SK-N-SH treated with all-trans-retinoic acid at 6 μM for 48 hours (cell line): ENCODE measurements around the gene KRTAP23-1.

Source experiments
- BACH2 ChIP-seq: fragments of 250-450 bp; sonication (Bioruptor Pico); IDR thresholded peaks from 2 replicates; pipeline ENCODE4 v1.9.0; 2021; ENCODE audit warnings: mild to moderate bottlenecking, borderline replicate concordance
- CSDC2 ChIP-seq: fragments of 250-450 bp; sonication (Bioruptor Pico); IDR thresholded peaks from 2 replicates; pipeline ENCODE4 v1.5.0; 2020; ENCODE audit warnings: mild to moderate bottlenecking, moderate library complexity
- ESRRG ChIP-seq: fragments of 250-450 bp; sonication (Bioruptor Pico); IDR thresholded peaks from 2 replicates; pipeline ENCODE4 v1.6.1; 2021; ENCODE audit warnings: mild to moderate bottlenecking
- ISL1 ChIP-seq: fragments of 250-450 bp; sonication (Bioruptor Pico); IDR thresholded peaks from 2 replicates; pipeline ENCODE4 v2.1.2; 2022; ENCODE audit warnings: mild to moderate bottlenecking, moderate library complexity
- ZFP3 ChIP-seq: fragments of 250-450 bp; sonication (Bioruptor Pico); IDR thresholded peaks from 2 replicates; pipeline ENCODE4 v1.5.0; 2020; ENCODE audit warnings: mild to moderate bottlenecking, moderate library complexity
- ZFP30 ChIP-seq: fragments of 450-650 bp; formaldehyde crosslinking; IDR thresholded peaks from 2 replicates; pipeline ENCODE4 v1.5.0; 2022; ENCODE audit warnings: mild to moderate bottlenecking, moderate library complexity
- ZNF8 ChIP-seq: fragments of 450-650 bp; formaldehyde crosslinking; IDR thresholded peaks from 2 replicates; pipeline ENCODE4 v1.5.0; 2020; ENCODE audit warnings: mild to moderate bottlenecking, moderate library complexity
- TF ChIP-seq, protein P1 (sequence below): fragments of 250-450 bp; sonication (Bioruptor Pico); IDR thresholded peaks from 2 replicates; pipeline ENCODE4 v1.5.1; 2020; ENCODE audit warnings: low read depth, mild to moderate bottlenecking, moderate library complexity
- TF ChIP-seq, protein P2 (sequence below): fragments of 250-450 bp; sonication (Bioruptor Pico); IDR thresholded peaks from 2 replicates; pipeline ENCODE4 v1.8.0; 2021; ENCODE audit warnings: low read depth, mild to moderate bottlenecking, moderate library complexity, borderline replicate concordance
- TF ChIP-seq, protein P3 (sequence below): fragments of 250-450 bp; sonication (Bioruptor Pico); IDR thresholded peaks from 2 replicates; pipeline ENCODE4 v1.5.0; 2020; ENCODE audit warnings: mild to moderate bottlenecking, moderate library complexity
- TF ChIP-seq, protein P4 (sequence below): fragments of 250-450 bp; sonication (Bioruptor Pico); IDR thresholded peaks from 2 replicates; pipeline ENCODE4 v1.8.0; 2020; ENCODE audit warnings: mild to moderate bottlenecking, moderate library complexity, borderline replicate concordance

DNA sequence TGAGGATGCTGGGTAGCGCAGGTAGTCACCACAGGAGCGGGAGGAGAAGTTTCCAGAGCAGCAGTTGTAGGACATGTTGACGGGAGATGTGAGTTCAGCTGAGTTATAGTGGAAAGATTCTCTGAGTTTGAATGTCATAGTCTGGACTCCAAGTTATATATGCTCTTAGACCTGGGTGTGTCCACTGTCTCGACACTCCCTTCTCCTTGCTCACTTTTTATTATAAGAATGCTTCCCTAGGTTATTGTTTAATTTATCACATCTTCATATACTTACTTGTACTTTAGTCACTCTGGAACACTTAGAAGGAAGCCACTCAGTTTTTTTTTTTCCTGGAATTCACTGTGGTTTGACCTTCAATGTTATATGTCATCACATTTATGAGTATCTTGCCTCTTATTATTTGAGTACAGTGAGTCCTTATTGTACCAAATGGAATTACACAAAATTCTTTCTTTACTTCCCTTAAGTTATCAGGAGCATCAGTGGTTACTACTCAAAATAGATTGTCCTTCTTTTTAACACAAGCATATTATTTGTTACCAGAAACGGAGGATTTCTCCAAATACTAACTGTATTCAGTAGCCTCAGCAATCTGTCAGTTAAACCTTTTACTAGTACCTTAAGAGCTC is 23.8 kb upstream of the KRTAP23-1 start, which contains the start of gene KRTAP13-2:
- TF ChIP-seq ESRRG (CRISPR knock-in tag) (no peak), ZNF8 (no peak), ZFP3 (CRISPR knock-in tag) (no peak), CSDC2 (CRISPR knock-in tag) (no peak), ZFP30 (no peak), ISL1 (CRISPR knock-in tag) (no peak), BACH2 (CRISPR knock-in tag) (no peak)
- TF ChIP-seq, protein P1, sequence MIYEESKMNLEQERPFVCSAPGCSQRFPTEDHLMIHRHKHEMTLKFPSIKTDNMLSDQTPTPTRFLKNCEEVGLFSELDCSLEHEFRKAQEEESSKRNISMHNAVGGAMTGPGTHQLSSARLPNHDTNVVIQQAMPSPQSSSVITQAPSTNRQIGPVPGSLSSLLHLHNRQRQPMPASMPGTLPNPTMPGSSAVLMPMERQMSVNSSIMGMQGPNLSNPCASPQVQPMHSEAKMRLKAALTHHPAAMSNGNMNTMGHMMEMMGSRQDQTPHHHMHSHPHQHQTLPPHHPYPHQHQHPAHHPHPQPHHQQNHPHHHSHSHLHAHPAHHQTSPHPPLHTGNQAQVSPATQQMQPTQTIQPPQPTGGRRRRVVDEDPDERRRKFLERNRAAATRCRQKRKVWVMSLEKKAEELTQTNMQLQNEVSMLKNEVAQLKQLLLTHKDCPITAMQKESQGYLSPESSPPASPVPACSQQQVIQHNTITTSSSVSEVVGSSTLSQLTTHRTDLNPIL (CRISPR knock-in tag) = no peak
- TF ChIP-seq, protein P2, sequence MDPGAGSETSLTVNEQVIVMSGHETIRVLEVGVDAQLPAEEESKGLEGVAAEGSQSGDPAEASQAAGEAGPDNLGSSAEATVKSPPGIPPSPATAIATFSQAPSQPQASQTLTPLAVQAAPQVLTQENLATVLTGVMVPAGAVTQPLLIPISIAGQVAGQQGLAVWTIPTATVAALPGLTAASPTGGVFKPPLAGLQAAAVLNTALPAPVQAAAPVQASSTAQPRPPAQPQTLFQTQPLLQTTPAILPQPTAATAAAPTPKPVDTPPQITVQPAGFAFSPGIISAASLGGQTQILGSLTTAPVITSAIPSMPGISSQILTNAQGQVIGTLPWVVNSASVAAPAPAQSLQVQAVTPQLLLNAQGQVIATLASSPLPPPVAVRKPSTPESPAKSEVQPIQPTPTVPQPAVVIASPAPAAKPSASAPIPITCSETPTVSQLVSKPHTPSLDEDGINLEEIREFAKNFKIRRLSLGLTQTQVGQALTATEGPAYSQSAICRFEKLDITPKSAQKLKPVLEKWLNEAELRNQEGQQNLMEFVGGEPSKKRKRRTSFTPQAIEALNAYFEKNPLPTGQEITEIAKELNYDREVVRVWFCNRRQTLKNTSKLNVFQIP (CRISPR knock-in tag) = no peak
- TF ChIP-seq, protein P3, sequence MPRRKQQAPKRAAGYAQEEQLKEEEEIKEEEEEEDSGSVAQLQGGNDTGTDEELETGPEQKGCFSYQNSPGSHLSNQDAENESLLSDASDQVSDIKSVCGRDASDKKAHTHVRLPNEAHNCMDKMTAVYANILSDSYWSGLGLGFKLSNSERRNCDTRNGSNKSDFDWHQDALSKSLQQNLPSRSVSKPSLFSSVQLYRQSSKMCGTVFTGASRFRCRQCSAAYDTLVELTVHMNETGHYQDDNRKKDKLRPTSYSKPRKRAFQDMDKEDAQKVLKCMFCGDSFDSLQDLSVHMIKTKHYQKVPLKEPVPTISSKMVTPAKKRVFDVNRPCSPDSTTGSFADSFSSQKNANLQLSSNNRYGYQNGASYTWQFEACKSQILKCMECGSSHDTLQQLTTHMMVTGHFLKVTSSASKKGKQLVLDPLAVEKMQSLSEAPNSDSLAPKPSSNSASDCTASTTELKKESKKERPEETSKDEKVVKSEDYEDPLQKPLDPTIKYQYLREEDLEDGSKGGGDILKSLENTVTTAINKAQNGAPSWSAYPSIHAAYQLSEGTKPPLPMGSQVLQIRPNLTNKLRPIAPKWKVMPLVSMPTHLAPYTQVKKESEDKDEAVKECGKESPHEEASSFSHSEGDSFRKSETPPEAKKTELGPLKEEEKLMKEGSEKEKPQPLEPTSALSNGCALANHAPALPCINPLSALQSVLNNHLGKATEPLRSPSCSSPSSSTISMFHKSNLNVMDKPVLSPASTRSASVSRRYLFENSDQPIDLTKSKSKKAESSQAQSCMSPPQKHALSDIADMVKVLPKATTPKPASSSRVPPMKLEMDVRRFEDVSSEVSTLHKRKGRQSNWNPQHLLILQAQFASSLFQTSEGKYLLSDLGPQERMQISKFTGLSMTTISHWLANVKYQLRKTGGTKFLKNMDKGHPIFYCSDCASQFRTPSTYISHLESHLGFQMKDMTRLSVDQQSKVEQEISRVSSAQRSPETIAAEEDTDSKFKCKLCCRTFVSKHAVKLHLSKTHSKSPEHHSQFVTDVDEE (CRISPR knock-in tag) = no peak
- TF ChIP-seq, protein P4, sequence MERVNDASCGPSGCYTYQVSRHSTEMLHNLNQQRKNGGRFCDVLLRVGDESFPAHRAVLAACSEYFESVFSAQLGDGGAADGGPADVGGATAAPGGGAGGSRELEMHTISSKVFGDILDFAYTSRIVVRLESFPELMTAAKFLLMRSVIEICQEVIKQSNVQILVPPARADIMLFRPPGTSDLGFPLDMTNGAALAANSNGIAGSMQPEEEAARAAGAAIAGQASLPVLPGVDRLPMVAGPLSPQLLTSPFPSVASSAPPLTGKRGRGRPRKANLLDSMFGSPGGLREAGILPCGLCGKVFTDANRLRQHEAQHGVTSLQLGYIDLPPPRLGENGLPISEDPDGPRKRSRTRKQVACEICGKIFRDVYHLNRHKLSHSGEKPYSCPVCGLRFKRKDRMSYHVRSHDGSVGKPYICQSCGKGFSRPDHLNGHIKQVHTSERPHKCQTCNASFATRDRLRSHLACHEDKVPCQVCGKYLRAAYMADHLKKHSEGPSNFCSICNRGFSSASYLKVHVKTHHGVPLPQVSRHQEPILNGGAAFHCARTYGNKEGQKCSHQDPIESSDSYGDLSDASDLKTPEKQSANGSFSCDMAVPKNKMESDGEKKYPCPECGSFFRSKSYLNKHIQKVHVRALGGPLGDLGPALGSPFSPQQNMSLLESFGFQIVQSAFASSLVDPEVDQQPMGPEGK = no peak
